HepG2 (cell line): Measurements from ENCODE around the gene ZBTB4. TPM values are rescaled to one million over a fixed set of nuclear protein-coding genes. Genes with fewer than 3 reads are reported as not detected.

ENCODE experiments used
- ARNTL ChIP-seq: sonication (generic); formaldehyde crosslinking; IDR thresholded peaks from 2 replicates; pipeline ENCODE4 v1.4.0; 2020; ENCODE audit warnings: mild to moderate bottlenecking, missing genetic modification reagents
- BRCA1 ChIP-seq: sonication (generic); formaldehyde crosslinking; IDR thresholded peaks from 2 replicates; pipeline ENCODE4 v1.4.0; 2020; ENCODE audit warnings: missing genetic modification reagents
- MAFF ChIP-seq: IDR thresholded peaks from 2 replicates; pipeline ENCODE4 v1.6.1; 2011; ENCODE audit warnings: low read depth, low read length, improper control_type of control experiment
- MAFK ChIP-seq, 2 experiments: IDR thresholded peaks in 1 of 2; conservative IDR thresholded peaks in 1 of 2; 2 replicates each; pipeline ENCODE4 v1.6.1; 2011; ENCODE audit warnings: improper control_type of control experiment in 2 of 2, low read length in 2 of 2
- MXI1 ChIP-seq: IDR thresholded peaks from 3 replicates; pipeline ENCODE4 v1.6.1; 2012; ENCODE audit warnings: low read depth, low read length, inconsistent platforms, borderline replicate concordance
- PHF8 ChIP-seq: sonication (generic); formaldehyde crosslinking; IDR thresholded peaks from 2 replicates; pipeline ENCODE4 v1.5.0; 2020; ENCODE audit warnings: missing genetic modification reagents
- RAD21 ChIP-seq: fragments of 450-650 bp; formaldehyde crosslinking; IDR thresholded peaks from 2 replicates; pipeline ENCODE4 v1.5.0; 2020; ENCODE audit warnings: mild to moderate bottlenecking
- RARA ChIP-seq: IDR thresholded peaks from 2 replicates; pipeline ENCODE4 v1.6.1; 2016; ENCODE audit warnings: missing genetic modification reagents, missing compliant biosample characterization
- SAP130 ChIP-seq: IDR thresholded peaks from 2 replicates; pipeline ENCODE4 v1.6.1; 2016; ENCODE audit warnings: low read depth
- SIN3A ChIP-seq: IDR thresholded peaks from 2 replicates; pipeline ENCODE4 v1.6.1; 2011; ENCODE audit warnings: low read depth, mild to moderate bottlenecking, control low read depth, low read length, borderline replicate concordance
- SMAD1 ChIP-seq: sonication (generic); formaldehyde crosslinking; IDR thresholded peaks from 2 replicates; pipeline ENCODE4 v1.4.0; 2020; ENCODE audit warnings: missing genetic modification reagents, low read depth, mild to moderate bottlenecking, borderline replicate concordance
- TARDBP ChIP-seq: sonication (generic); formaldehyde crosslinking; IDR thresholded peaks from 2 replicates; pipeline ENCODE4 v1.8.0; 2022; ENCODE audit warnings: mild to moderate bottlenecking, missing genetic modification reagents
- ZFP36 ChIP-seq: fragments of 150-350 bp; IDR thresholded peaks from 2 replicates; pipeline ENCODE4 v1.6.1; 2018; ENCODE audit warnings: borderline replicate concordance, low read length, low read depth; ENCODE audit not compliant: partially characterized antibody
- ZNF441 ChIP-seq: sonication (generic); formaldehyde crosslinking; IDR thresholded peaks from 2 replicates; pipeline ENCODE4 v1.7.0; 2021; ENCODE audit warnings: missing genetic modification reagents, borderline replicate concordance
- polyA plus RNA-seq, 8 experiments: library from polyadenylated mRNA; depleted of rRNA in 3 of 8; stranded (reverse) in 7 of 8; unstranded in 1 of 8; fragments of >200 nt; fragmentation: Illumina TruSeq in 4 of 8; extraction: Trizol in 4 of 8; gene quantifications; 2 replicates each; pipeline versions ENCODE4 v1.2.1 to v1.2.3, GENCODE V29; 2011 to 2016; ENCODE audit warnings: low read depth in 4 of 8, missing spikeins in 1 of 8, mixed read lengths in 1 of 8; ENCODE audit not compliant: insufficient read depth in 1 of 8
- total RNA-seq, 5 experiments: library from RNA; depleted of rRNA; stranded (reverse); fragments of >200 nt; fragmentation: Illumina TruSeq; extraction: Trizol; gene quantifications; 2 replicates each; pipeline ENCODE4 v1.2.3, GENCODE V29; 2016; ENCODE audit warnings: low read depth in 1 of 5
- TF ChIP-seq, protein P1 (sequence below): sonication (generic); formaldehyde crosslinking; IDR thresholded peaks from 2 replicates; pipeline ENCODE4 v1.8.1; 2022; ENCODE audit warnings: low read depth, mild to moderate bottlenecking, missing genetic modification reagents
- TF ChIP-seq, protein P2 (sequence below): sonication (generic); formaldehyde crosslinking; IDR thresholded peaks from 2 replicates; pipeline ENCODE4 v1.4.0; 2020; ENCODE audit warnings: missing genetic modification reagents, low read depth, mild to moderate bottlenecking, borderline replicate concordance
- TF ChIP-seq, protein P3 (sequence below): sonication (generic); formaldehyde crosslinking; IDR thresholded peaks from 2 replicates; pipeline ENCODE4 v1.4.0; 2020; ENCODE audit warnings: mild to moderate bottlenecking, missing genetic modification reagents, borderline replicate concordance
- TF ChIP-seq, protein P4 (sequence below): sonication (generic); formaldehyde crosslinking; IDR thresholded peaks from 2 replicates; pipeline ENCODE4 v1.8.0; 2022; ENCODE audit warnings: mild to moderate bottlenecking, missing genetic modification reagents; ENCODE audit not compliant: insufficient replicate concordance

The ZBTB4 gene
- total and polyA plus RNA-seq, 2 of the 13 experiments (the other 11 are each of a cell fraction or from before 2014, with no cell fraction given) = 4.3 to 7.4 TPM

DNA sequence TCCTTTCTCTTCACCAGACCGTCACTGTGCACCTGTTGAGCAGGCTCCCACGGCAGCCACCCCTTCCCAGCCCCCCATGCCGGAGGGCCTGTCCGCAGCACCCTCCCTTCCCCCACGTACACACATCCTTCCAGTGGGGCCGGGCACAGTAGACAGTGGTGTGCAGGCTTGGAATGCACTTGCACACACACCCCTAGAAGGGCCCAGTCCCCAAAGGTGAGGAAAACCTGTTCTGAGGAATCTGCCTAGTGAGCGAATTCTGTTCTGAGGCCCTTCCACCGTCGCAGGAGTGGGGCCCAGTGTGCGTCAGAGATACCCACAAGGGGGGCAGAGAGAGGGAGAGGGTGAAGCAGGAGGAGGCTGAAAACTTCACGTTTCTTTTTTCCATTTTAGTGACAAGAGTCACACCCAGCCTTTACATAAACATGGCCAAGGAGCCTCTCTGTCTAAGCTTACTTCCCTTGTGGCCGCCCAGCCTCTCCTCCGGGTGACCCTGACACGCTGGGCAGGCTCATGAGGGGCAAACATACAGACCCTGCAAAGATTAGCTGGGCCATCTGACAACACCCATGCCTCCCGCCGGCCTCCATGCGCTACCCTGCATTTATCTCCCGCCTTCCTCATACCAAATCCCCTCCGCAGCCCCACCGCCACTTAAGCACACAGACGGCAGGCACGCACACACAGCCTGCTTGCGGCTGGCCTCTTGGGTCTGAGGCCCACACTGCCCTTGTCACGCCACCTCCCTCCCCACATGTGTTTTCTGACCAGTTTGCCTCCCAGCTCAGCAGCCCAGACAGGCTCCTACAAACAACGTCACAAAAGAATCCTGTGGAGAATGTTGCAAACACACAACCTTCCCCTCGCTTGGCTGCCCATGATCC is 1.8 kb downstream of the ZBTB4 start (continued):
- TF ChIP-seq, protein P1, sequence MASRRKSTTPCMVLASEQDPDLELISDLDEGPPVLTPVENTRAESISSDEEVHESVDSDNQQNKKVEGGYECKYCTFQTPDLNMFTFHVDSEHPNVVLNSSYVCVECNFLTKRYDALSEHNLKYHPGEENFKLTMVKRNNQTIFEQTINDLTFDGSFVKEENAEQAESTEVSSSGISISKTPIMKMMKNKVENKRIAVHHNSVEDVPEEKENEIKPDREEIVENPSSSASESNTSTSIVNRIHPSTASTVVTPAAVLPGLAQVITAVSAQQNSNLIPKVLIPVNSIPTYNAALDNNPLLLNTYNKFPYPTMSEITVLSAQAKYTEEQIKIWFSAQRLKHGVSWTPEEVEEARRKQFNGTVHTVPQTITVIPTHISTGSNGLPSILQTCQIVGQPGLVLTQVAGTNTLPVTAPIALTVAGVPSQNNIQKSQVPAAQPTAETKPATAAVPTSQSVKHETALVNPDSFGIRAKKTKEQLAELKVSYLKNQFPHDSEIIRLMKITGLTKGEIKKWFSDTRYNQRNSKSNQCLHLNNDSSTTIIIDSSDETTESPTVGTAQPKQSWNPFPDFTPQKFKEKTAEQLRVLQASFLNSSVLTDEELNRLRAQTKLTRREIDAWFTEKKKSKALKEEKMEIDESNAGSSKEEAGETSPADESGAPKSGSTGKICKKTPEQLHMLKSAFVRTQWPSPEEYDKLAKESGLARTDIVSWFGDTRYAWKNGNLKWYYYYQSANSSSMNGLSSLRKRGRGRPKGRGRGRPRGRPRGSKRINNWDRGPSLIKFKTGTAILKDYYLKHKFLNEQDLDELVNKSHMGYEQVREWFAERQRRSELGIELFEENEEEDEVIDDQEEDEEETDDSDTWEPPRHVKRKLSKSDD = no peak
- TF ChIP-seq MAFF (peak; percentile 9; the same call in 1 of the 2 replicates), SIN3A (peak; percentile 32; the same call in 1 of the 2 replicates), RARA (CRISPR knock-in tag) (0 out of 2 replicates have a peak, but pooled peaks have one; percentile 38), MAFK (conservative IDR thresholded peaks at IDR 0.05 in 1 of 2, IDR thresholded peaks at IDR 0.05 in 1 of 2; ENCODE audit: low read length in 2 of 2) (peak; percentile 31 to 33; a peak in 2 of 4 replicates), TARDBP (CRISPR knock-in tag) (peak; percentile 5; the same call in 1 of the 2 replicates), ZFP36 (no peak), MXI1 (peak; percentile 39; the same call in 1 of the 3 replicates), BRCA1 (no peak), ZNF441 (CRISPR knock-in tag) (no peak), SAP130 (CRISPR knock-in tag) (peak; percentile 57), ARNTL (CRISPR knock-in tag) (peak; percentile 59; the same call in 1 of the 2 replicates), PHF8 (CRISPR knock-in tag) (no peak), RAD21 (no peak), SMAD1 (CRISPR knock-in tag) (peak; percentile 4; the same call in 1 of the 2 replicates)
- TF ChIP-seq, protein P2, sequence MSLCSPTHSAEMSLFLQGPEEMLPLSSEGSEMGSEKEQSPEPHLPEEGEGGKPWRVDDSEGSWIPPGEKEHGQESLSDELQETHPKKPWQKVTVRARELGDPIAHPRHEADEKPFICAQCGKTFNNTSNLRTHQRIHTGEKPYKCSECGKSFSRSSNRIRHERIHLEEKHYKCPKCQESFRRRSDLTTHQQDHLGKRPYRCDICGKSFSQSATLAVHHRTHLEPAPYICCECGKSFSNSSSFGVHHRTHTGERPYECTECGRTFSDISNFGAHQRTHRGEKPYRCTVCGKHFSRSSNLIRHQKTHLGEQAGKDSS (CRISPR knock-in tag) = 0 out of 2 replicates have a peak, but pooled peaks have one; percentile 40
- TF ChIP-seq, protein P3, sequence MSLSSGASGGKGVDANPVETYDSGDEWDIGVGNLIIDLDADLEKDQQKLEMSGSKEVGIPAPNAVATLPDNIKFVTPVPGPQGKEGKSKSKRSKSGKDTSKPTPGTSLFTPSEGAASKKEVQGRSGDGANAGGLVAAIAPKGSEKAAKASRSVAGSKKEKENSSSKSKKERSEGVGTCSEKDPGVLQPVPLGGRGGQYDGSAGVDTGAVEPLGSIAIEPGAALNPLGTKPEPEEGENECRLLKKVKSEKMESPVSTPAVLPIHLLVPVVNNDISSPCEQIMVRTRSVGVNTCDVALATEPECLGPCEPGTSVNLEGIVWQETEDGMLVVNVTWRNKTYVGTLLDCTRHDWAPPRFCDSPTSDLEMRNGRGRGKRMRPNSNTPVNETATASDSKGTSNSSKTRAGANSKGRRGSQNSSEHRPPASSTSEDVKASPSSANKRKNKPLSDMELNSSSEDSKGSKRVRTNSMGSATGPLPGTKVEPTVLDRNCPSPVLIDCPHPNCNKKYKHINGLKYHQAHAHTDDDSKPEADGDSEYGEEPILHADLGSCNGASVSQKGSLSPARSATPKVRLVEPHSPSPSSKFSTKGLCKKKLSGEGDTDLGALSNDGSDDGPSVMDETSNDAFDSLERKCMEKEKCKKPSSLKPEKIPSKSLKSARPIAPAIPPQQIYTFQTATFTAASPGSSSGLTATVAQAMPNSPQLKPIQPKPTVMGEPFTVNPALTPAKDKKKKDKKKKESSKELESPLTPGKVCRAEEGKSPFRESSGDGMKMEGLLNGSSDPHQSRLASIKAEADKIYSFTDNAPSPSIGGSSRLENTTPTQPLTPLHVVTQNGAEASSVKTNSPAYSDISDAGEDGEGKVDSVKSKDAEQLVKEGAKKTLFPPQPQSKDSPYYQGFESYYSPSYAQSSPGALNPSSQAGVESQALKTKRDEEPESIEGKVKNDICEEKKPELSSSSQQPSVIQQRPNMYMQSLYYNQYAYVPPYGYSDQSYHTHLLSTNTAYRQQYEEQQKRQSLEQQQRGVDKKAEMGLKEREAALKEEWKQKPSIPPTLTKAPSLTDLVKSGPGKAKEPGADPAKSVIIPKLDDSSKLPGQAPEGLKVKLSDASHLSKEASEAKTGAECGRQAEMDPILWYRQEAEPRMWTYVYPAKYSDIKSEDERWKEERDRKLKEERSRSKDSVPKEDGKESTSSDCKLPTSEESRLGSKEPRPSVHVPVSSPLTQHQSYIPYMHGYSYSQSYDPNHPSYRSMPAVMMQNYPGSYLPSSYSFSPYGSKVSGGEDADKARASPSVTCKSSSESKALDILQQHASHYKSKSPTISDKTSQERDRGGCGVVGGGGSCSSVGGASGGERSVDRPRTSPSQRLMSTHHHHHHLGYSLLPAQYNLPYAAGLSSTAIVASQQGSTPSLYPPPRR (CRISPR knock-in tag) = 0 out of 2 replicates have a peak, but pooled peaks have one; percentile 25
- TF ChIP-seq, protein P4, sequence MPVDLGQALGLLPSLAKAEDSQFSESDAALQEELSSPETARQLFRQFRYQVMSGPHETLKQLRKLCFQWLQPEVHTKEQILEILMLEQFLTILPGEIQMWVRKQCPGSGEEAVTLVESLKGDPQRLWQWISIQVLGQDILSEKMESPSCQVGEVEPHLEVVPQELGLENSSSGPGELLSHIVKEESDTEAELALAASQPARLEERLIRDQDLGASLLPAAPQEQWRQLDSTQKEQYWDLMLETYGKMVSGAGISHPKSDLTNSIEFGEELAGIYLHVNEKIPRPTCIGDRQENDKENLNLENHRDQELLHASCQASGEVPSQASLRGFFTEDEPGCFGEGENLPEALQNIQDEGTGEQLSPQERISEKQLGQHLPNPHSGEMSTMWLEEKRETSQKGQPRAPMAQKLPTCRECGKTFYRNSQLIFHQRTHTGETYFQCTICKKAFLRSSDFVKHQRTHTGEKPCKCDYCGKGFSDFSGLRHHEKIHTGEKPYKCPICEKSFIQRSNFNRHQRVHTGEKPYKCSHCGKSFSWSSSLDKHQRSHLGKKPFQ (CRISPR knock-in tag) = no peak
